GM23248 (cell line): ENCODE results near the gene CEP170. TPM values are rescaled to one million over a fixed set of nuclear protein-coding genes. Genes with fewer than 3 reads are reported as not detected.
"Not testable (repeated sequence)": the region's sequence is repeated elsewhere in the genome, so short reads cannot be mapped to it uniquely, and the experiment has no call there.

Experiments used
- DNase-seq: peaks from one replicate; pipeline ENCODE4 v3.0.0-alpha.2; 2015
- H2AFZ ChIP-seq: fragments of 200-600 bp; sonication (generic); 2 replicates; pipeline ENCODE4 v1.6.1; 2016; ENCODE audit warnings: antibody characterized with exemption
- H3F3A ChIP-seq: fragments of 200-600 bp; sonication (generic); 2 replicates; pipeline ENCODE4 v1.6.1; 2016; ENCODE audit warnings: mild to moderate bottlenecking, antibody characterized with exemption, mixed run types; ENCODE audit not compliant: insufficient read depth
- H3K27ac ChIP-seq: fragments of 200-600 bp; sonication (generic); 2 replicates; pipeline ENCODE4 v1.5.1; 2016; ENCODE audit warnings: mild to moderate bottlenecking
- H3K27me3 ChIP-seq: fragments of 200-600 bp; sonication (generic); replicated peaks from 2 replicates; pipeline ENCODE4 v1.6.1; 2016; ENCODE audit warnings: mild to moderate bottlenecking; ENCODE audit not compliant: insufficient read depth
- H3K36me3 ChIP-seq: fragments of 200-600 bp; sonication (generic); 2 replicates; pipeline ENCODE4 v1.6.1; 2016; ENCODE audit warnings: low read depth, mild to moderate bottlenecking
- H3K4me1 ChIP-seq: fragments of 200-600 bp; sonication (generic); 2 replicates; pipeline ENCODE4 v1.6.1; 2016; ENCODE audit warnings: mild to moderate bottlenecking; ENCODE audit not compliant: insufficient read depth
- H3K4me2 ChIP-seq: fragments of 200-600 bp; sonication (generic); one replicate; pipeline ENCODE4 v1.6.1; 2016; ENCODE audit warnings: mild to moderate bottlenecking; ENCODE audit not compliant: unreplicated experiment
- H3K4me3 ChIP-seq: fragments of 200-600 bp; sonication (generic); 2 replicates; pipeline ENCODE4 v1.5.1; 2016; ENCODE audit warnings: mild to moderate bottlenecking
- H3K79me2 ChIP-seq: fragments of 200-600 bp; sonication (generic); 2 replicates; pipeline ENCODE4 v1.6.1; 2016; ENCODE audit warnings: mild to moderate bottlenecking; ENCODE audit not compliant: insufficient read depth
- H3K9ac ChIP-seq: fragments of 200-600 bp; sonication (generic); 2 replicates; pipeline ENCODE4 v1.6.1; 2016; ENCODE audit warnings: mild to moderate bottlenecking
- H3K9me2 ChIP-seq: fragments of 200-600 bp; sonication (generic); 2 replicates; pipeline ENCODE4 v1.6.1; 2016; ENCODE audit warnings: mixed run types, mild to moderate bottlenecking, moderate library complexity; ENCODE audit not compliant: insufficient read depth
- H3K9me3 ChIP-seq: fragments of 200-600 bp; sonication (generic); one replicate; pipeline ENCODE4 v1.6.1; 2017; ENCODE audit warnings: low read depth
- H4K20me1 ChIP-seq: fragments of 200-600 bp; sonication (generic); 2 replicates; pipeline ENCODE4 v1.6.0; 2016; ENCODE audit not compliant: insufficient read depth
- WGBS, 2 experiments: methylation state at CpG; one replicate each; pipeline ENCODE4 v1.1.6; 2015 to 2017; ENCODE audit warnings: low lambda C conversion rate in 2 of 2, low coverage in 1 of 2; ENCODE audit errors: missing lambda C conversion rate in 2 of 2; 5-methylcytosine and 5-hydroxymethylcytosine counted together
- in situ Hi-C: fragments of 300-500 bp; cut with MboI; formaldehyde crosslinking; loops from 2 replicates; pipeline ENCODE4 v1.15.0; 2020
- polyA plus RNA-seq: library from polyadenylated mRNA; unstranded; fragments of >200 nt; fragmentation: Nextera tagmentation; extraction: Ambion mirVana; gene quantifications from 2 replicates; pipeline ENCODE4 v1.2.1, GENCODE V29; 2016
- total RNA-seq: library from RNA; depleted of rRNA; stranded (reverse); fragments of >200 nt; shearing (Covaris generic); gene quantifications from 2 replicates; pipeline ENCODE4 v1.2.3, GENCODE V29; 2014

CEP170 gene
- total and polyA plus RNA-seq, 2 experiments from 2014 or later: 55.4 to 81.0 TPM

DNA sequence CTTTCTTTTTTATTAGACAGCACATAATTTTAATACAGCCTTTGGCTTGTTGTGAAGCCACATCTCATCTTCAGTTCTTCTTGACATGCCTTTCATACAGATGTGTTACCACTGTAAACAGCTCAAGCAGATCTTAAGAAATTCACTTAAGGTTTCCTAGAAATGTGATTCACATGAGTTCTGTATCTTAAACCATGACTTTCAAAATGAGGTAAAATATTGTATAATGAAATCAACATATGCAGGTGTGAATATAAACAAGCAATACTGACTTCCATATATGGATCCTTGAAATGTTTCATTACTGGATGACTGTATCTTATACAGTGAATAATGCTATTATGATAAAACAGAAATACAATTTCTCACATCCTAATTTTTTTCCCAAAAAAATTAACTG is 107.7 kb downstream of the CEP170 start:
- H4K20me1 ChIP-seq, H3K4me1 ChIP-seq, H3K4me2 ChIP-seq, H3K9ac ChIP-seq, H2AFZ ChIP-seq, DNase-seq, H3K27me3 ChIP-seq, H3K27ac ChIP-seq, H3K9me3 ChIP-seq, H3F3A ChIP-seq, in situ Hi-C loops, H3K9me2 ChIP-seq, H3K4me3 ChIP-seq: not testable (repeated sequence)
- H3K36me3 ChIP-seq: peaks cover 13% of the 10 kb centered on the region
- peaks cover 47% of the 10 kb centered on the region for H3K79me2 ChIP-seq

DNA sequence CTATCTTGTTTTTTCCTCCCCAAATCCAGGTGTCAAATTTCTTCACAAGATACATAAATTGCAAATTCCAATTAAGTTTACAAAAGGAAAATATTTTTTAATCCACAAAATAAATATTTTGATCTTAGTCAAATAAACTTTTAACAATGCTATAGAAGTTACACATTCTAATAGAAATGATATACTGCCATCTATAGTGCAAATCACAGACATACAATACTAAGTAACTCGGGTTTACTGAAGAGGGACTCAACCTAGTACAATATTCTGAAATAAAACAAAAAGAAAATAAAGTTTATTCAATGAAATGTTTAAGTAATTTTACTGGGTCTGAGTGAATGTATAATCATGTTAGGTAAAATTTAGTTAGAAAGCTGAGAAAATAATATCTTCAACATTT is 114.6 kb downstream of the CEP170 start:
- H3K27me3 ChIP-seq, H3K27ac ChIP-seq, H3K9me3 ChIP-seq, H3K9me2 ChIP-seq, H3F3A ChIP-seq, H3K9ac ChIP-seq, H3K4me1 ChIP-seq, in situ Hi-C loops, H4K20me1 ChIP-seq, H2AFZ ChIP-seq, H3K4me2 ChIP-seq, H3K4me3 ChIP-seq: not testable (repeated sequence)
- 46 to 63% methylated on average over 1 of the region's 1 CpG for WGBS, 2 experiments
- peak; percentile 8 for DNase-seq
- H3K79me2 ChIP-seq: peaks cover 28% of the 10 kb centered on the region; the same call in 1 of the 2 replicates
- H3K36me3 ChIP-seq: peaks cover 39% of the 10 kb centered on the region

DNA sequence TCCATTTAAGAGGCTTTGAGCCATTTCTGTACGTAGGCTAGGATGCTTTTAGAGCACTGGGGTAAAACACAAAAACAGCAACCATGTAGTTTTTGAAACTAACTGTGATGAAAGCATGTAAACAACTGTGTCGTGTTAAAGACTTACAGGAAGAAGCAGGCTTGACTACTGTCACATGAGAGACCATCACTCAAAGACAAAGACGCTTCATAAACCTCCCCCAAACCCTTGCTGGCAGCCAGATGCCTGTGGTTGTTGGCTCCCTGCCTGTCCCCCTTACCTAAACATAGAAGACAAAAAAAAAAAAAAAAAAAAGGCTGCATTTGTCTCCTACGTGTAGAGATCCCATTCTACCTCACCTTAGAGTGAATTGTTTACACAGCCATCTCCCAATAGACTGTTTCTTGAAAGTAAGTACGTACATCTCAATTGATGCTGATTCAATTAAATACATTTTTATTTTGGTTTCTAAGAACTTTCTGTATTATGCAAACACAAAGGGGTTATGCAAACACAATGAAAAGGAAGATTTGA is 132.1 kb downstream of the CEP170 start:
- H3K36me3 ChIP-seq: peaks cover 18% of the 10 kb centered on the region
- H3K9me3 ChIP-seq, H3K79me2 ChIP-seq, H3K27ac ChIP-seq, H3K27me3 ChIP-seq, DNase-seq, H3K4me2 ChIP-seq, H3K9me2 ChIP-seq, H3K4me3 ChIP-seq, in situ Hi-C loops, H4K20me1 ChIP-seq, H3K9ac ChIP-seq, H3K4me1 ChIP-seq, H2AFZ ChIP-seq: not testable (repeated sequence)
- H3F3A ChIP-seq: peaks cover 20% of the 10 kb centered on the region
- WGBS, 2 experiments: 75 to 82% methylated on average over 5 of the region's 5 CpGs

DNA sequence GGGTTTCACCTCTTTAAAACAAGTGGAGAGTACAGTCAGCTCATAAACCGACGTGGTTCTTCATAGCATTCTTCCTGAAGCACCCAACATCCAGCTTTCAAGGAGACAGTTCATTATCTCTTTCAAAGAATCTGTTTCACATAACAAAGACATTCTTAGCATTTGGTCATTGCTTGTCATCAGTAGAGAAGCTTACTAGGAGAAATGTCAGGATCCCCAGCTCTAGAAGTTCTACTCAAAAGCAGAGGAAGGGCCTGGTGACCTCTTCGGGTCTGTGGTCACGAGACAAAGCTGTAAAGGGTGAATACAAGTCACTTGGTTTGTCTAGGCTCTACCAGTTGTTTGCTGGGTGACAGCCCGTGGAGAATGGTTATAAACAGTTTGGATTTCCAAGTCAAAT is 133.1 kb downstream of the CEP170 start:
- H3K27ac ChIP-seq, H3K9ac ChIP-seq, H3K9me3 ChIP-seq, H4K20me1 ChIP-seq, H3K9me2 ChIP-seq, H3K27me3 ChIP-seq, H3K4me2 ChIP-seq, H3K4me1 ChIP-seq, H3K79me2 ChIP-seq, DNase-seq, H3K4me3 ChIP-seq, in situ Hi-C loops, H2AFZ ChIP-seq: not testable (repeated sequence)
- H3F3A ChIP-seq: peaks cover 20% of the 10 kb centered on the region
- H3K36me3 ChIP-seq: peaks cover 18% of the 10 kb centered on the region
- WGBS, 2 experiments: 69 to 96% methylated on average over 4 to 5 of the region's 5 CpGs

DNA sequence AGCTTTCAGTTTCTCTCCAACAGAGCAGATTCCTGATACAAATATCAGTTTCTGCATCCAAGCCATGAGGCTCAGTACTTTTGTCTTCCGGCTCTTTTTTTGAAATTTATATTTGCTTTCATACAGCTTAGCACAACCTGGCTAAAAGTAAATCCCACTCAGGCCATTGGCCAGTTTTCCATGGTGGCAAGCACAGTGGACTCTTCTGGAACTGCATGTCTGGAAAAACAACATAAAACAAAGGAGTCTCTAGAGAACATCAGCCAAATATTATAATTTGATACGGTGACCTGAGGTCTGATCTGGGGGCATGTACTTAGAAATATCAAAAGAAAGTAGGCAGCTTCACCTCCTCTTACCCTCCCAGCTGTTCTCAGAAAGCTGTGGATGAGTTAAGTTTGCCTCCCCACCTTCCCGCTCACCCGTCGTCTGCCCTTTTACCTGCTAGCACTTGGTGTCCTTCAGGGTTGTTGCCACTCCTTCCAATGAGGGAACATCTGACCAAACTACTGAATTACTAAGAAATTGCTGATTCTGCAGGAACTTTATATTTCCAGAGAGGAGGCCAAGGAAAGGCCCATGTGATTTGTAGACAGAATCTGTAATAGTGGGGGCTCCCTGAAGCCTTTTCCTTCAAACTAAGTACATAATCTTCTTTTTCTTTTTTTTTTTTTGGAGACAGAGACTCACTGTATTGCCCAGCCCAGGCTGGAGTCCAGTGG is 136.3 kb downstream of the CEP170 start:
- H4K20me1 ChIP-seq, H3K9me2 ChIP-seq, H3K79me2 ChIP-seq, in situ Hi-C loops, H3K27me3 ChIP-seq, H3K4me3 ChIP-seq, H3K36me3 ChIP-seq, DNase-seq, H3K9ac ChIP-seq, H3K4me1 ChIP-seq, H3K27ac ChIP-seq, H3K9me3 ChIP-seq, H3K4me2 ChIP-seq, H2AFZ ChIP-seq: not testable (repeated sequence)
- 80 to 84% methylated on average over 5 of the region's 5 CpGs for WGBS, 2 experiments
- peaks cover 18% of the 10 kb centered on the region for H3F3A ChIP-seq

DNA sequence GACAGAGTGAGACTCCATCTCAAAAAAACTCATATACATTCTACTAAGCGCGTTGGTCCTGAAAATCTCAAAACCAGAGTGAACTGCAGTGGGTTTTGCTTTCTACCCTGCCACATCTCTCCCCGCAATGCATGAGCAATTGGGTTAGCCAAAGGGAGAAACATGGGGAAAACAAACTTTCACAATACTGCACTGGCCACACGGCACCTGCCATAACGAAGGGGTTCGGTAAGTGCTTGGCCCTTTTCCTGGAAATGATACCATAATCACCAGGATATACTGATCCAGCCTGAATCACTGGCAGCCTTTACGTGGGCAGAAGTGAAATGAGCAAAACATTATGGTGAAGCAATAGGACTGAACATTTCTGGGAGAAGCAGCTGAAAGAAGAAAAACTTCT is 138.9 kb downstream of the CEP170 start:
- H3K27me3 ChIP-seq, H3K36me3 ChIP-seq, H3K4me1 ChIP-seq, H3F3A ChIP-seq, H3K4me2 ChIP-seq, H3K9me2 ChIP-seq, H3K9ac ChIP-seq, in situ Hi-C loops, H3K79me2 ChIP-seq, H3K4me3 ChIP-seq, H3K9me3 ChIP-seq, H2AFZ ChIP-seq, H4K20me1 ChIP-seq, H3K27ac ChIP-seq: not testable (repeated sequence)
- peak; percentile 36 for DNase-seq
- 75 to 76% methylated on average over 7 of the region's 7 CpGs for WGBS, 2 experiments

DNA sequence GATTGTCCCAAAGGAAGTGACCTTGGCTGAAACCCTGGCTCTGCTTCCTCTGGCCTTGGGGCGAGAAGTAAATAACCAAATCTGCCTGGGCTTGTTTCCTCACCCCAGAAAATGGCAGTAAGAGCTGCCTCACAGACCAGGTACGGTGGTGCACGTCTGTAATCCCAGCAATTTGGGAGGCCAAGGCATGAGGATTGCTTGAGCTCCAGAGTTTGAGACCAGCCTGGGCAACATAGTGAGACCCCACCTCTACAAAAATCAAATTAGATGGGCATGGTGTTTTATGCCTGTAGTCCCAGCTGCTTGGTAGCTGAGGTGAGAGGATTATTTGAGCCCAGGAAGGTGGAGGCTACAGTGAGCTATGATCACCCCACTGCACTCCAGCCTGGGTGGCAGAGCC is 140.3 kb downstream of the CEP170 start:
- H3F3A ChIP-seq, H3K4me3 ChIP-seq, H3K27me3 ChIP-seq, H3K9ac ChIP-seq, H3K9me3 ChIP-seq, H2AFZ ChIP-seq, H3K79me2 ChIP-seq, H3K27ac ChIP-seq, H4K20me1 ChIP-seq, DNase-seq, H3K9me2 ChIP-seq, H3K36me3 ChIP-seq, H3K4me2 ChIP-seq, in situ Hi-C loops, H3K4me1 ChIP-seq: not testable (repeated sequence)
- WGBS, 2 experiments: 75 to 78% methylated on average over 3 of the region's 3 CpGs
